ENCODE results near the gene PLA2G2F.

GRCh38 chr1:20125100-20125499 lies 14.0 kb upstream of the PLA2G2F start:
- TF ChIP-seq CTCF (IDR thresholded peaks at IDR 0.05) (no peak), POLR2A (IDR thresholded peaks at IDR 0.05) (no peak)

Data from vagina (tissue), 2 donors.